Naive thymus-derived CD4-positive, alpha-beta T cell (primary cell): ENCODE results near the gene SPTLC2. TPM values are rescaled to one million over a fixed set of nuclear protein-coding genes. Genes with fewer than 3 reads are reported as not detected.
A peak's percentile ranks its signal among the peaks of the same experiment; 100 is the strongest.

ENCODE experiments used
- ATAC-seq: fragments of 150-1000 bp; cut with Tn5 transposase; 2 replicates; pipeline ENCODE4 v1.10.0; 2021; ENCODE audit warnings: mild to moderate bottlenecking, moderate library complexity
- CTCF ChIA-PET: fragments of 350-600 bp; sonication (Branson Sonifier 250); formaldehyde crosslinking; loops from one replicate; lab custom pipeline; 2021; ENCODE audit warnings: antibody characterized with exemption; lab: Charles Lee
- POLR2A ChIA-PET: fragments of 350-600 bp; sonication (Branson Sonifier 250); formaldehyde crosslinking; loops from one replicate; lab custom pipeline; 2021; ENCODE audit warnings: antibody characterized with exemption, inconsistent platforms; lab: Charles Lee
- DNase-seq, 9 donors: peaks; one replicate each; pipeline versions ENCODE4 v3.0.0 to v3.0.0-alpha.2; 2020 to 2022; ENCODE audit warnings: mixed read lengths in 1 of 9
- H3K27ac ChIP-seq: one replicate; pipeline ENCODE4 v1.7.0; 2013; ENCODE audit warnings: mild to moderate bottlenecking, low read depth, low read length, moderate library complexity
- H3K27me3 ChIP-seq, 2 donors: one replicate each; pipeline ENCODE4 v1.7.0; 2013; ENCODE audit warnings: low read length in 2 of 2, mild to moderate bottlenecking in 2 of 2, moderate library complexity in 2 of 2; ENCODE audit not compliant: control insufficient read depth in 2 of 2, insufficient read depth in 2 of 2
- H3K36me3 ChIP-seq, 3 experiments: 1 replicate in 2 of 3; 2 replicates in 1 of 3; pipeline ENCODE4 v1.7.0; 2013; ENCODE audit warnings: low read length in 3 of 3, mild to moderate bottlenecking in 3 of 3, moderate library complexity in 1 of 3; ENCODE audit not compliant: insufficient read depth in 3 of 3, control insufficient read depth in 2 of 3
- H3K4me1 ChIP-seq, 2 donors: one replicate each; pipeline ENCODE4 v1.7.0; 2013; ENCODE audit warnings: low read length in 2 of 2, mild to moderate bottlenecking in 2 of 2, moderate library complexity in 1 of 2; ENCODE audit not compliant: control insufficient read depth in 2 of 2, insufficient read depth in 2 of 2
- H3K4me3 ChIP-seq: 2 replicates; pipeline ENCODE4 v1.7.0; 2013; ENCODE audit warnings: mild to moderate bottlenecking, low read length
- H3K9me3 ChIP-seq, 3 experiments: 1 replicate in 2 of 3; 2 replicates in 1 of 3; pipeline ENCODE4 v1.7.0; 2013; ENCODE audit warnings: low read length in 3 of 3; ENCODE audit not compliant: control insufficient read depth in 2 of 3
- H3K27ac Mint-ChIP-seq, 9 donors: one replicate each; pipeline ENCODE4 v1.8.0; 2020 to 2022; ENCODE audit warnings: mixed read lengths in 9 of 9, mild to moderate bottlenecking in 8 of 9, moderate library complexity in 5 of 9, inconsistent platforms in 2 of 9
- H3K27me3 Mint-ChIP-seq, 5 donors: one replicate each; pipeline ENCODE4 v1.8.0; 2021 to 2022; ENCODE audit warnings: mixed read lengths in 5 of 5, mild to moderate bottlenecking in 1 of 5
- H3K36me3 Mint-ChIP-seq, 5 donors: one replicate each; pipeline ENCODE4 v1.8.0; 2020 to 2022; ENCODE audit warnings: mixed read lengths in 5 of 5, mild to moderate bottlenecking in 3 of 5, inconsistent platforms in 1 of 5
- H3K4me1 Mint-ChIP-seq, 7 donors: one replicate each; pipeline ENCODE4 v1.8.0; 2020 to 2022; ENCODE audit warnings: mixed read lengths in 7 of 7, mild to moderate bottlenecking in 3 of 7, inconsistent platforms in 1 of 7
- H3K4me3 Mint-ChIP-seq, 10 donors: one replicate each; pipeline ENCODE4 v1.8.0; 2020 to 2022; ENCODE audit warnings: mild to moderate bottlenecking in 10 of 10, mixed read lengths in 10 of 10, moderate library complexity in 6 of 10, inconsistent platforms in 2 of 10
- H3K9me3 Mint-ChIP-seq, 11 donors: one replicate each; pipeline ENCODE4 v1.8.0; 2020 to 2022; ENCODE audit warnings: mixed read lengths in 11 of 11, mild to moderate bottlenecking in 4 of 11, inconsistent platforms in 1 of 11, moderate library complexity in 1 of 11
- intact Hi-C, 2 donors: fragments of 100-400 bp; cut with micrococcal nuclease; formaldehyde crosslinking; loops; one replicate each; pipeline ENCODE4 v1.15.1; 2023
- polyA plus RNA-seq, 2 donors: library from polyadenylated mRNA; unstranded; fragments of 300-500 nt; fragmentation: Illumina TruSeq; gene quantifications; one replicate each; pipeline ENCODE4 v1.2.3, GENCODE V29; 2021
- total RNA-seq, 6 experiments: library from RNA in 5 of 6; stranded (reverse) in 5 of 6; gene quantifications; 1 replicate in 5 of 6; 2 replicates in 1 of 6; pipeline ENCODE4 v1.2.3 and lab custom pipeline; 2021 to 2026

SPTLC2 gene
- total and polyA plus RNA-seq, 7 experiments from 2014 or later, result 11.6 to 58.1 (median 24.7) TPM

GRCh38 chr14:77458249-77458950, 158.0 kb downstream of the SPTLC2 start:
- ChIA-PET POLR2A (interaction anchor here (1.0 to 1.9 kb wide), 4 partner anchors 81 to 248 kb away, joined by 3 to 7 read pairs (median 4); partner anchors contain the start of genes GSTZ1, POMT2, SAMD15 and SPTLC2), CTCF (interaction anchor here (1.5 kb wide), 1 partner anchor 142 kb away, joined by 6 read pairs; no protein-coding TSS in a partner anchor)
- Mint-ChIP-seq H3K36me3 (peaks cover 3 to 29% (median 21%) of the 10 kb centered on the region in 5 donors), H3K27ac (peak overlapping the region; percentile 94 to 100 (median 99)), H3K4me3 (peak overlapping the region; percentile 96 to 100 (median 100)), H3K27me3 (no peaks in the 10 kb centered on the region), H3K9me3 (peaks cover 0 to 2% (median 0%) of the 10 kb centered on the region in 11 donors), H3K4me1 (peaks cover 22 to 61% (median 47%) of the 10 kb centered on the region in 7 donors)
- Histone ChIP-seq H3K27me3 (no peaks in the 10 kb centered on the region), H3K4me1 (peaks cover 20 to 26% of the 10 kb centered on the region in 2 donors), H3K9me3 (no peaks in the 10 kb centered on the region), H3K36me3 (peaks cover under 1 to 43% (median 16%) of the 10 kb centered on the region in 3 experiments), H3K4me3 (peak overlapping the region; percentile 100), H3K27ac (peak overlapping the region; percentile 82)
- intact Hi-C loops, result loop anchor here (1.0 to 10.0 kb wide), 7 partner anchors 93 to 1306 kb away; partner anchors contain the start of genes ADCK1 (in 1 of the 2) and GPATCH2L (in 1 of the 2)
- no peak for ATAC-seq
- DNase-seq, result peak in 6 of 9 donors; percentile 3 to 48 (median 10)

- Histone ChIP-seq H3K4me1 (peaks cover 20 to 26% of the 10 kb centered on the region in 2 donors), H3K27me3 (no peaks in the 10 kb centered on the region), H3K27ac (peak within 1 kb of the TSS; percentile 82), H3K4me3 (peak within 1 kb of the TSS; percentile 100), H3K36me3 (peaks cover 0 to 43% (median 14%) of the 10 kb centered on the region in 3 experiments), H3K9me3 (no peaks in the 10 kb centered on the region)
- Mint-ChIP-seq H3K9me3 (peaks cover 0 to 2% (median 0%) of the 10 kb centered on the region in 11 donors), H3K4me3 (peak within 1 kb of the TSS; percentile 96 to 100 (median 100)), H3K4me1 (peaks cover 22 to 67% (median 53%) of the 10 kb centered on the region in 7 donors), H3K27me3 (no peaks in the 10 kb centered on the region), H3K36me3 (peaks cover 2 to 29% (median 27%) of the 10 kb centered on the region in 5 donors), H3K27ac (peak within 1 kb of the TSS; percentile 94 to 100 (median 99))
- intact Hi-C loops, result loop anchor here (1.0 to 10.0 kb wide), 19 partner anchors 80 to 1797 kb away; partner anchors contain the start of genes ADCK1 (in 2 of the 2), ALKBH1 (in 2 of the 2), ANGEL1 (in 2 of the 2) and CIPC (in 2 of the 2)
- POLR2A ChIA-PET, result interaction anchor here (0.5 to 1.9 kb wide), 7 partner anchors 11 to 254 kb away, joined by 3 to 7 read pairs (median 4); partner anchors contain the start of genes SAMD15, SPTLC2 and TMED8
- peak; percentile 67 to 98 (median 96) for DNase-seq
- CTCF ChIA-PET, result no interaction called here
- ATAC-seq, result peak; percentile 98
These were observed 158.8 kb downstream of the SPTLC2 start, which contains the start of the genes AHSA1 and VIPAS39 for GRCh38 chr14:77457522-77458248. TSS of gene AHSA1 (plus strand) at chr14:77458093. CDS start at chr14:77458190, 97 bp downstream. TSS of gene VIPAS39 (minus strand) at chr14:77457601. CDS start at chr14:77454102, 3,499 bp downstream.

- Histone ChIP-seq H3K9me3 (no peaks in the 10 kb centered on the region), H3K36me3 (peaks cover 0 to 40% (median 8%) of the 10 kb centered on the region in 3 experiments), H3K4me1 (peaks cover 20 to 26% of the 10 kb centered on the region in 2 donors), H3K27me3 (no peaks in the 10 kb centered on the region), H3K4me3 (peak overlapping the region; percentile 100), H3K27ac (peak overlapping the region; percentile 82)
- H3K4me1 Mint-ChIP-seq, result peaks cover 22 to 68% (median 53%) of the 10 kb centered on the region in 7 donors
- ATAC-seq, result no peak
- H3K4me3 Mint-ChIP-seq, result peak overlapping the region; percentile 96 to 100 (median 100)
- H3K27ac Mint-ChIP-seq, result peak overlapping the region; percentile 94 to 100 (median 99)
- POLR2A ChIA-PET, result interaction anchor here (0.5 to 1.5 kb wide), 7 partner anchors 10 to 254 kb away, joined by 3 to 7 read pairs (median 3); partner anchors contain the start of genes SAMD15 and TMED8
- CTCF ChIA-PET, result no interaction called here
- intact Hi-C loops, result loop anchor here (1.0 to 10.0 kb wide), 17 partner anchors 80 to 1796 kb away; partner anchors contain the start of genes ALKBH1 (in 2 of the 2), ANGEL1 (in 2 of the 2), CIPC (in 2 of the 2) and GSTZ1 (in 2 of the 2)
- peaks cover 0 to 2% (median 0%) of the 10 kb centered on the region in 11 donors for H3K9me3 Mint-ChIP-seq
- peaks cover 0 to 29% (median 26%) of the 10 kb centered on the region in 5 donors for H3K36me3 Mint-ChIP-seq
- H3K27me3 Mint-ChIP-seq, result no peaks in the 10 kb centered on the region
- no peak for DNase-seq
These were observed 159.3 kb downstream of the SPTLC2 start for GRCh38 chr14:77457115-77457521.

Other genes with a start within 250 kb of the SPTLC2 start
- 10 to 100 TPM in 1 of 5 experiments, 1 to 10 TPM in 4; 5.5 to 18.6 (median 7.0) TPM for gene TMED8, start 239.5 kb downstream of the SPTLC2 start, total RNA-seq
- 1 to 10 TPM; 2.4 to 3.1 TPM for gene TMED8, start 239.5 kb downstream of the SPTLC2 start, polyA plus RNA-seq
- under 1 TPM in 3 of 5 experiments, not detected in 2; 0.27 to 0.46 (median 0.42) TPM for gene SAMD15, start 239.3 kb downstream of the SPTLC2 start, total RNA-seq
- not detected for gene SAMD15, start 239.3 kb downstream of the SPTLC2 start, polyA plus RNA-seq
- gene NOXRED1, start 193.1 kb downstream of the SPTLC2 start, total RNA-seq, result 1 to 10 TPM in 1 of 5 experiments, under 1 TPM in 4; 0.32 to 1.1 (median 0.56) TPM
- gene NOXRED1, start 193.1 kb downstream of the SPTLC2 start, polyA plus RNA-seq, result not detected
- 10 to 100 TPM; 12.1 to 21.2 (median 20.5) TPM for gene VIPAS39, start 159.0 kb downstream of the SPTLC2 start, total RNA-seq
- 10 to 100 TPM; 10.5 to 11.7 TPM for gene VIPAS39, start 159.0 kb downstream of the SPTLC2 start, polyA plus RNA-seq
- 100 to 1,000 TPM in 3 of 5 experiments, 10 to 100 TPM in 2; 51.6 to 176 (median 103) TPM for gene AHSA1, start 158.5 kb downstream of the SPTLC2 start, total RNA-seq
- 100 to 1,000 TPM; 142 to 175 TPM for gene AHSA1, start 158.5 kb downstream of the SPTLC2 start, polyA plus RNA-seq
- not detected for gene ISM2, start 117.8 kb downstream of the SPTLC2 start, total RNA-seq
- not detected for gene ISM2, start 117.8 kb downstream of the SPTLC2 start, polyA plus RNA-seq
- gene ALKBH1, start 91.4 kb upstream of the SPTLC2 start, total RNA-seq, result 10 to 100 TPM; 10.2 to 20.3 (median 14.1) TPM
- gene ALKBH1, start 91.4 kb upstream of the SPTLC2 start, polyA plus RNA-seq, result 10 to 100 TPM in 1 of 2 donors, 1 to 10 TPM in 1; 7.6 to 10.7 TPM
- 10 to 100 TPM; 35.9 to 66.6 (median 45.5) TPM for gene SLIRP, start 91.5 kb upstream of the SPTLC2 start, total RNA-seq
- gene SLIRP, start 91.5 kb upstream of the SPTLC2 start, polyA plus RNA-seq, result 100 to 1,000 TPM; 232 to 282 TPM
- 100 to 1,000 TPM in 2 of 5 experiments, 10 to 100 TPM in 3; 84.4 to 108 (median 97.7) TPM for gene SNW1, start 144.5 kb upstream of the SPTLC2 start, total RNA-seq
- gene SNW1, start 144.5 kb upstream of the SPTLC2 start, polyA plus RNA-seq, result 10 to 100 TPM; 59.6 to 89.1 TPM
- gene ADCK1, start 183.5 kb upstream of the SPTLC2 start, total RNA-seq, result 10 to 100 TPM in 3 of 5 experiments, 1 to 10 TPM in 2; 4.5 to 10.6 (median 10.3) TPM
- gene ADCK1, start 183.5 kb upstream of the SPTLC2 start, polyA plus RNA-seq, result 1 to 10 TPM; 6.6 to 8.8 TPM